GM18858 (cell line): ENCODE measurements around the gene HAT1.
A peak's percentile ranks its signal among the peaks of the same experiment; 100 is the strongest.
"Not testable (repeated sequence)": the region's sequence is repeated elsewhere in the genome, so short reads cannot be mapped to it uniquely, and the experiment has no call there.

Source experiments
- ATAC-seq: cut with Tn5 transposase; IDR thresholded peaks from one replicate; pipeline ENCODE4 v1.9.1; 2021; ENCODE audit not compliant: unreplicated experiment

HAT1 gene, protein sequence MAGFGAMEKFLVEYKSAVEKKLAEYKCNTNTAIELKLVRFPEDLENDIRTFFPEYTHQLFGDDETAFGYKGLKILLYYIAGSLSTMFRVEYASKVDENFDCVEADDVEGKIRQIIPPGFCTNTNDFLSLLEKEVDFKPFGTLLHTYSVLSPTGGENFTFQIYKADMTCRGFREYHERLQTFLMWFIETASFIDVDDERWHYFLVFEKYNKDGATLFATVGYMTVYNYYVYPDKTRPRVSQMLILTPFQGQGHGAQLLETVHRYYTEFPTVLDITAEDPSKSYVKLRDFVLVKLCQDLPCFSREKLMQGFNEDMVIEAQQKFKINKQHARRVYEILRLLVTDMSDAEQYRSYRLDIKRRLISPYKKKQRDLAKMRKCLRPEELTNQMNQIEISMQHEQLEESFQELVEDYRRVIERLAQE

DNA sequence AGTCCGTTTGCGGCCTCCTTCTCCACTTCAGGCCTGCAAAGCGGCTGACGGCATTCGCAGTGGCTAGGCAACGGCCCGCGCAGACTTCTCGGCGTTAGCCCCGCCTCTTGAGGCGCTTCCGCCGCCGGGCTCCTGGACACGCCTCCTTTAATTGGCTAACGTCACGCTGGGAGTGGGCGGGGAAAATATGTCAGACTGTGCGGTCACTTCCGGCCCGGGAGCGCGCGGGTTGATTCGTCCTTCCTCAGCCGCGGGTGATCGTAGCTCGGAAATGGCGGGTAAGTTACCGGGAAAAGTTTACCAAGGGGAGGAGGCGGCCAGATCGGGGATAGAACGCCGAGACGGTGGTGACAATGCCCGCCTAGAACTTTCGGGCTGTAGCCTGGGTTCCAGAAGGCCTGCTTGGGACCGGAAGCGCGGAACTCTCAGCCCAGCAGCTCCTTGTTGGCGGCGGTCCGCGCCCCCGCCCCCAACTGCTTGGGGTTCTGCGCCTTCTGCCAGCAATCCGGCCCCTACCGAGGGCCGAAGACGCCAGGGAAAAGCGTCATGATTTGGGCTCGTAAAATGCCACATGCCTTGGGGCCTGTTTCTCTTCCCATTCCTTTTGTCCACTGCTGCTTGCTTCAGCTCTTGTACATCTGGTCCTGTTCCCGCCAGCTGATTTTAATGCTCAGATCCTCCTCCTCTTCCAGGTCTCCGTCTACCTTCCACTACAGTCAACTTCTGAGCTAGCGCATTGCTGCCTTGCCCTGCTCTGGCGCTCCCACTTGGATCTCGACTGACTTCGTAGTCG, at the start of gene HAT1:
Gene HAT1, plus strand, starts transcription at position 232 of the 793 bp plus-strand sequence. Its CDS starts 40 bp downstream, at position 272.
- ATAC-seq: peak; percentile 91

- ATAC-seq: no peak
Observed at GRCh38 chr2:171874517-171874916, 47.7 kb upstream of the HAT1 start.

DNA sequence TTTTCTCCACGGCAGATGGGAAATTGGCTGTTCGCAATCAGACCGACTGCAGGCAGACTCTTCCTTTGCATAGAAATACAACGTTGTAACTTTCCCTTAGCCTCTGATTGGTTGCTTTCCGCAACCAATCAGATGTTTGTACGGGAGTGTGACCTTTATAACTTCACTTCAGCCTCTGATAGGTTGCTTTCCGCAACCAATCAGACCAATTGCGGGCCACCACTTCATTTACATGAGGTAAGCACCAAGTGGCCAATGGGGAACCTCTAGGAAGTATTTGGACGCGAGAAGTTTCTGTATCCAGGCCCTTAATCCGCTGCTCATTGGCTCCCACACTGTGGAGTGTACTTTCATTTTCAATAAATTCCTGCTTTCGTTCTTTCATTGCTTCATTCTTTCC, 47.3 kb upstream of the HAT1 start:
- no peak for ATAC-seq

DNA sequence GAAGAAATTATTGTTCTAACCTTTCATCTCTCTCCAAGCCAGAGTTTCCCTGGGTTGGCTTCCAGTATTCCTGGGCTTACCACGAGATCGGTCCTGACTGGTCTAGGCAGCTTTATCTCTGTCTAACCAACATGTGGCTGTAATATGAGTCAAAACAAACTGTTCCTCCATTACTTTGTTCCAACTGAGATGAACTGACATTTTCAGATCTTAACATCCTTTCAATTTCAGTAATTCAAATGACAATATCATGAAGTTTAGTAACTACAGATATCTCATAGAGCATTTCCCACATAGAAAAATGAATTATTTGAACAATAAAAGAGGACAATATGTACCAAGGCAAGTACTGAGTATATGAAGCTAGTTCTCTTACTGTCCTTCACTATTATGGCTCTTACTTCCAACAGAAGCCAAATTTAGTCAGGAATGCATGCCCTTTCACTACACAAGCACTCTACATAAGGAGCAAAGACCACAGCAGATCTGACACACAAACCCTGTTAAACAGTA, 43.7 kb upstream of the HAT1 start:
- ATAC-seq: no peak

DNA sequence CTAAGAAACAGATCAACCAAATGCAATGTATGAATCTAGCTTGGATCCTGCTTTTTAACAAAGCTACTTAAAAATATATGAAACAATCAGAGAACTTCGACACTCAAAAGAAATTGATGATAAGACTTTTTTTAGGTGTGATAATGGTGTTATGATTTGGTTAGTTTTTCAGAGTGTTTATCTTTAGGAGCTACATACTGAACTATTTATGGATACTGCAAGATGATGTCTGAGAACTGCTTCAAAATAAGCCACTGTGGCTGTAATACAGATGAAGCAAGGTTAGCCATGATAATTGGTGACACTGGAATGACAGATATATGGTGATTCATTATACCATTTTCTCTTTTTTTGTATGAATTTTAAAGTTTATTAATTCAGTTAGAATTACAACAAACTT, 42.4 kb upstream of the HAT1 start:
- no peak for ATAC-seq

DNA sequence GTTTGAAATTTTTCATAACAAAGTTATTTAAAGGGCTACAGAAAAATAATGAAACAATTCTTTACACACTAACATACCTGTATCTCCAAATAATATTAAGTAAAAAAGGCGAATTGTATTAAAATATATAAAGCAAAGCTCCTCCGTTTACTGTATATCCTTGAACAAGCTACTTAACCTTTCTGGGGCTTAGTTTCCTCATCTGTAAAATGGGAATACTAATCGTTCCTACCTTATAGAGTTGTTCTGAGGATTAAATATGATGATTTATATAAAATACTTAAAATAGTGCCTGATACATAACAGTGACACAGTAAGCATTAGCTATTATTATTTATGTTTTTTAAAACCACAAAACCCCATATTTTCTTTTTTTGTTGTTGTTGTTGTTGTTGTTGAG, 41.5 kb upstream of the HAT1 start:
- no peak for ATAC-seq

DNA sequence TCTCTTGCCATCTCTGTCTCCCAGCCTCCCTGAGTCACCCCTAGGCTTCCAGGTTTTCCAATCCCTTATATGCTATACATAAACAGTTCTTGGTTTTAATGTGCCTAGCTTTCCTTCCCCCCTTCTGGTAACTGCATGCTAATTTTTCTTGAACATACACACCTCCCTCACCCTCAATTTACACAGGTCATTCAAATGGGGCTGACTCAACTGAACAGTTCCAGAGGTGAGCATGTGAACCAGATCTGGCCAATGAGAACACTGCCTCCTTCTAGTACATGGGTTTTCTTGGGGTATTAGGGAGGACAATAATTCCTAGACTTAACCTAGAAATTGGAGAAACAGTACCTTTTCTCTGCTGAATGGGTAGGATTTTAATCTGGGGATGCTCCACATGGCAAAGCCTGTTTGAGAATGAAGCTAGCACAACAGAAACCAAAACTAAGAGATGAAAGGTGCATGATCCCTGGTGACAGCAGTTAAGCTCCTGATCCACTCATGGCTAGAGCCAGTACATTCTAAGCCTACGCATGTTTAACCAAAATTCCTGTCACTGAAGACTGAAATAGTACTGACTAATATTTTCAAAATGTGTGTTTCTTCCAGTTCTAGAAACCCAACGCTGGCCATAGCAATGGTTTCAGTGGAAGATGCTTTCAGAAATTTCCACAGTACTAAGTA, 40.0 kb upstream of the HAT1 start:
- ATAC-seq: no peak

- ATAC-seq: no peak
Observed at GRCh38 chr2:171883275-171883893, 38.9 kb upstream of the HAT1 start.

GRCh38 chr2:171889333-171889732, 32.9 kb upstream of the HAT1 start:
- ATAC-seq: no peak

DNA sequence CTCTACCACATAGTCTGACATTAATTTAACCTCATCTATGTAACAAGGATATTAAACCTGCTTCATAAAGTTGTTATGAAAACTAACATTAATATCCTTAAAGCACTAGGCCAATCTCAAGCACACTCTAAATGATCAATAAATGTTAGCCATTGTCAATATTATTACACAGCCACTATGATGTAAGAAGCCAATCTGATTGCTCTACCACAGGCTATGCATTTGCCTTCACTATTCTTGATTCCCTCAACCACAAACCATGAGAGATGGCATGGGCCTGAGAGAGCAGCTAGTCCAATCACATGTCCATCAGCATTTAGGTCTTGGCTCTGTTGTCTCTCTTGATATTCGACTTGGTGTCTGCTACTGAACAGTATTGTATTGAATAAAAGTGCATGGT, 32.5 kb upstream of the HAT1 start:
- ATAC-seq: no peak

- ATAC-seq: no peak
Observed at GRCh38 chr2:171893196-171893823, 29.0 kb upstream of the HAT1 start.

- peak; percentile 85 for ATAC-seq
Observed at GRCh38 chr2:171893824-171894611, 28.2 kb upstream of the HAT1 start, which contains the start of gene SLC25A12. Gene SLC25A12 (minus strand): TSS chr2:171894244. CDS start chr2:171894214, 30 bp downstream.

GRCh38 chr2:171894612-171894947, 27.7 kb upstream of the HAT1 start:
- no peak for ATAC-seq

GRCh38 chr2:171895786-171896185, 26.5 kb upstream of the HAT1 start:
- ATAC-seq: no peak

GRCh38 chr2:171899623-171900282, 22.5 kb upstream of the HAT1 start:
- not testable (repeated sequence) for ATAC-seq

GRCh38 chr2:171902840-171903420, 19.3 kb upstream of the HAT1 start:
- no peak for ATAC-seq

GRCh38 chr2:171908235-171908634, 14.0 kb upstream of the HAT1 start:
- no peak for ATAC-seq

DNA sequence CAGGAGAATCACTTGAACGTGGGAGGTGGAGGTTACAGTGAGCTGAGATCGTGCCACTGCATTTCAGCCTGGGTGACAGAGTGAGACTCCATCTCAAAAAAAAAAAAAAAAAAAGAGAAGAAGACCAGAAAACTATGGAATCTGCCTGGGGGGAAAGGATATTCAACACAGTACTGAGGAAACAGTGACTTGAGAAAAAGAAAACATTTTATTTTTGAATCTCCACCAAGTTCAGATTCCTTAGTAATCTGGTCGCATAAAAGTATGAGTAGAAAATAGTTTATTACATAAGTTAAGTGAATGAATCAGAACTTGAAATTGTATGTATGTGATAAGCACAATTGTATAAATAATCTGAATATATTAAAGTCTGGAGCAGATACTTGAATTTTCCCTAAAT, 13.0 kb upstream of the HAT1 start:
- ATAC-seq: no peak

DNA sequence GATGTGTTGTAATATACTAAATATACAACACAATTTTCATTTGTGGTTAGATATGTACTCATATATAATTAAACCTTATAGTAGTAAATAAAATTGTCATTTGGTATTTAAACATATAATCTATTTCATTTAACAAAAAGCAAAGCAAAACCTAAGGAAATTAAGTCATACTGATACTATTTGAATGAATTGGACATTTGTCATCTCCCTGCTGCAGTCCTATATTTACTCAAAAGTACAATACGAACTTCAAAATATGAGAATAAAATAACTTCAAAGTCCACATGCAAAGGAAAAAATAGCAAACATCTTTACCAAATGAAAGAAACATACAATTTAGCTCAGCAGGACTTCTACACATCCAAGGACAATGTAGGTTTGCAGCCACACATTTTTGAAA, 11.8 kb upstream of the HAT1 start:
- no peak for ATAC-seq
